Cardiac muscle cell (in vitro differentiated cells and primary cell): ENCODE measurements around the gene KIF6. TPM values are rescaled to one million over a fixed set of nuclear protein-coding genes. Genes with fewer than 3 reads are reported as not detected.

ENCODE experiments used
- DNase-seq, 2 donors: peaks; one replicate each; pipeline versions ENCODE4 v3.0.0 to v3.0.0-alpha.2; 2010 to 2017; ENCODE audit warnings: low read depth in 1 of 2, low spot score in 1 of 2
- H3K27ac ChIP-seq: fragments of 200-600 bp; sonication (generic); 2 replicates; pipeline ENCODE4 v1.5.1; 2016
- H3K27me3 ChIP-seq: fragments of 200-600 bp; sonication (generic); 2 replicates; pipeline ENCODE4 v1.6.0; 2016; ENCODE audit warnings: control low read depth
- H3K36me3 ChIP-seq: fragments of 200-600 bp; sonication (generic); 2 replicates; pipeline ENCODE4 v1.5.1; 2016; ENCODE audit warnings: control low read depth
- H3K4me1 ChIP-seq: fragments of 200-600 bp; sonication (generic); 2 replicates; pipeline ENCODE4 v1.8.1; 2017; ENCODE audit warnings: low read depth, mild to moderate bottlenecking, mixed run types
- H3K4me3 ChIP-seq: fragments of 200-600 bp; sonication (generic); 2 replicates; pipeline ENCODE4 v1.5.1; 2016; ENCODE audit warnings: mild to moderate bottlenecking
- H3K9me3 ChIP-seq: fragments of 200-600 bp; sonication (generic); 2 replicates; pipeline ENCODE4 v1.5.1; 2017; ENCODE audit warnings: low read depth, mild to moderate bottlenecking, control low read depth
- CTCF ChIP-seq: IDR thresholded peaks from 2 replicates; pipeline ENCODE4 v1.5.1; 2012; ENCODE audit warnings: low read depth, mild to moderate bottlenecking, low read length
- polyA plus RNA-seq: library from polyadenylated mRNA; unstranded; fragments of >200 nt; fragmentation: Nextera tagmentation; extraction: Ambion mirVana; gene quantifications from 2 replicates; pipeline ENCODE4 v1.2.1, GENCODE V29; 2016
- total RNA-seq: library from RNA; depleted of rRNA; stranded (reverse); fragments of >200 nt; gene quantifications from 2 replicates; pipeline ENCODE4 v1.2.3, GENCODE V29; 2016

The KIF6 gene
- total and polyA plus RNA-seq, 2 experiments from 2014 or later: 0.69 to 1.7 TPM

- H3K4me1 ChIP-seq: peaks cover 25% of the 10 kb centered on the region
- H3K36me3 ChIP-seq: no peaks in the 10 kb centered on the region
- TF ChIP-seq CTCF: no peak
- H3K4me3 ChIP-seq: no peak overlapping the region
- H3K27me3 ChIP-seq: no peaks in the 10 kb centered on the region
- no peak for DNase-seq
- H3K9me3 ChIP-seq: no peaks in the 10 kb centered on the region
- no peak overlapping the region for H3K27ac ChIP-seq
Measured at GRCh38 chr6:39470506-39470905, 254.7 kb downstream of the KIF6 start.

DNA sequence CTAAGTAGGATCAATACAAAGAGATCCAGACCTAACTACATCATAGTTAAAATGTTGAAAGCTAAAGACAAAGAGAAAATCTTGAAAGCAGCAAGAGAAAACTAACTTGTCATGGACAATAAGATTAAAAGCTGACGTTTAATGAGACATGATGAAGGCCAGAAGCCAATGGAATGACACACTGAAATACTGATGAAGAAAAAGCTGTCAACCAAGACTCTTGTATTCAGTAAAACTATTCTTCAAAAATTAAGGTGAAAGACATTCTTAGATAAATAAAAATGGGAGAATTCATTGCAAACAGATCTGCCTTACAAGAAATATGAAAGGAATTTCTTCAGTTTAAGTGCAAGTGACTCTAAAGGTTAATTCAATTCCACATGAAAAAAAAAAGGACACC, 256.8 kb downstream of the KIF6 start:
- no peaks in the 10 kb centered on the region for H3K9me3 ChIP-seq
- no peaks in the 10 kb centered on the region for H3K27me3 ChIP-seq
- DNase-seq: no peak
- H3K4me1 ChIP-seq: peaks cover 25% of the 10 kb centered on the region
- H3K4me3 ChIP-seq: no peak overlapping the region
- no peak for TF ChIP-seq CTCF
- H3K27ac ChIP-seq: no peak overlapping the region
- no peaks in the 10 kb centered on the region for H3K36me3 ChIP-seq

DNA sequence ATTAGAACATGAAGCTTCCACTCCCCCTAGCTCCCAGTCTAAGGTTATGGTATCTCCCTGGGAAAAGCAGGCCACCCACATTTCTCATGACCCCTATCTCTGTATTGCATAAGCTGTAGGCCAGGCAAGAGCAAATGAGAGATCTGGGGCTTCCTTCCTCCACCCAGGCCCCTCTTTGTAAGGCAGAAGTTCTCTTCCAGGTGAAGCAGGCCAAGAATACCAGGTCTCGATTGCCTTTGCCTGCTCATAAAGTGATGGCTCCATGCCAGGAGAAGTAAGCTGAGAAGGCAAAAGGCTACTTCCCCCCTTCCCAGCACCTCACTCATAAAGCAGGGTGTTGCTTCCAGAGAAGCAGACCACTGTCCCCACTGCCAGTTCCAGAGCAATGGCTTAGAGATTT, 258.6 kb downstream of the KIF6 start:
- Histone ChIP-seq H3K27ac (no peak overlapping the region), H3K4me3 (no peak overlapping the region), H3K36me3 (no peaks in the 10 kb centered on the region), H3K9me3 (no peaks in the 10 kb centered on the region), H3K27me3 (no peaks in the 10 kb centered on the region), H3K4me1 (peaks cover 17% of the 10 kb centered on the region)
- TF ChIP-seq CTCF: no peak
- no peak for DNase-seq

DNA sequence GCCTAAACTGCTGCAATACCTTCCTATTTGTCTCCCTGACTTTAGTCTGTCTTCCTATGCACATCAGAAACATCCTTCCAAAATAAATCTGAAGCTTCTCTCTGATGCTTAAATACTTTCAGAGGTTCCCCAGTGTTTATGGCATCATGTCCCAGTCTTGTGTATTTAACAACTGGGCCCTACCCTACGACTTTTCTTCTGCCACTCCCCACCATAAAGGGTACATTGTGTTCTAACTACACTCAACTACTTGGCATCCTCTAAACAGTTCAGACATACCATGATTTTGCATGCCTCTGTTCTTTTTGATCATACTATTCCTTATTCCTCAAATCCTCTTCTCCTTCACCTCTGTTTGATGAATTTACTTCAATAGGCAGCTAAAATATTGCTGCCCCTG, 259.7 kb downstream of the KIF6 start:
- no peak for TF ChIP-seq CTCF
- no peaks in the 10 kb centered on the region for H3K9me3 ChIP-seq
- H3K27me3 ChIP-seq: no peaks in the 10 kb centered on the region
- DNase-seq: no peak
- peaks cover 9% of the 10 kb centered on the region for H3K4me1 ChIP-seq
- no peak overlapping the region for H3K4me3 ChIP-seq
- H3K27ac ChIP-seq: no peak overlapping the region
- no peaks in the 10 kb centered on the region for H3K36me3 ChIP-seq

DNA sequence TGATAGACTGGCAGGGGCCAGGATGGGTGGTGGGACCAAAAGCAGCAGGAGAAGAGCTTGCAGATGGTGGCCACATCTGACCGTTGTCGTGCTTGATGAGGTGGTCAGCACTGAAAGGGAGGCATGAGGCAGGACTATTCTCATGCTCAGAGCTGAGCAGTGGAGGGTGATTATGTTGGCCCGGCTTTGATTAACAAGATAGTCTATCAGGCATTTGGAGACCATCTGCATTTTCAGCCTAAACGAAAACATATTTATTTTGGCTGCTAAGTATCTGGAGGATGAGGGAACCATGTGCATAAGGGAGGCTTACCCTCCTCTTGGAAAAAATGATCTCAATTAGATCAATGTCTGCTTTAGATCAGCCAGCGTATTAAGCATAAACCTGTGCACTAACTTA, 261.1 kb downstream of the KIF6 start:
- no peak for TF ChIP-seq CTCF
- H3K4me1 ChIP-seq: no peaks in the 10 kb centered on the region
- no peaks in the 10 kb centered on the region for H3K27me3 ChIP-seq

DNA sequence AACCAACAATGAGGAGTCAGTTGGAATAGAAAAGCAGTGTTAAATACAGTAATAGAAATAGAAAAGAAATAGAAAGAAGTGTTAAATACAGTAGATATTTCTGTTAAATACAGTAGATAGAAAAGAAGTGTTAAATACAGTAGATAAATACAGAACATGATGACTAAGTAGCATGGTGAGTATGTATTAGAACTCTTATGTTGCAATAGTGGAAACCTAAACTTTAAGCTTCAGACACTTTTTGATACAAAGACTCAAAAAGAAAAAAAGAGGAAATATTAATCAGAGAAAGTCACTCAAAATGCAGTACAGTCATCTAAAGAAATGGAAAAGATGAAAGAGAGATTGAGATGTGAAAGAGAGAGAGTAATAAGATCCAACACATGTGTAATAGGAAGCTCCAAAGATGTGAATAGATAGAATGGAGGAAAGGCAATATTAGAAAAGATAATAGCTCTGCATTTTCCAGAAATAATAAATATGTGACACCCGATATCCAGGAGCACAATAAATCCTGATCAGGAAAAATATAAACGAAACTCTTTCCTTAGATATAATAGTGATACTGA, 271.2 kb downstream of the KIF6 start:
- Histone ChIP-seq H3K27me3 (no peaks in the 10 kb centered on the region), H3K9me3 (no peaks in the 10 kb centered on the region)
- no peak for TF ChIP-seq CTCF

More for the DNA sequence above, 261.1 kb downstream of the KIF6 start:
- Histone ChIP-seq H3K4me3 (no peak overlapping the region), H3K27ac (no peak overlapping the region), H3K36me3 (no peaks in the 10 kb centered on the region), H3K9me3 (no peaks in the 10 kb centered on the region)
- DNase-seq: no peak

More for the DNA sequence above, 271.2 kb downstream of the KIF6 start:
- Histone ChIP-seq H3K4me1 (no peaks in the 10 kb centered on the region), H3K27ac (no peak overlapping the region), H3K36me3 (no peaks in the 10 kb centered on the region), H3K4me3 (no peak overlapping the region)
- DNase-seq: no peak
